Activated CD8-positive, alpha-beta memory T cell treated with anti-CD3 and anti-CD28 coated beads for 36 hours (primary cell): Measurements from ENCODE around the gene UTS2B. TPM values are rescaled to one million over a fixed set of nuclear protein-coding genes. Genes with fewer than 3 reads are reported as not detected.
"Not testable (repeated sequence)": the region's sequence is repeated elsewhere in the genome, so short reads cannot be mapped to it uniquely, and the experiment has no call there.

Source experiments
- CTCF ChIA-PET: fragments of 350-600 bp; sonication (Branson Sonifier 250); formaldehyde crosslinking; loops from one replicate; lab custom pipeline; 2021; ENCODE audit warnings: antibody characterized with exemption; lab: Charles Lee
- POLR2A ChIA-PET: fragments of 350-600 bp; sonication (Branson Sonifier 250); formaldehyde crosslinking; loops from one replicate; lab custom pipeline; 2021; ENCODE audit warnings: antibody characterized with exemption; lab: Charles Lee
- total RNA-seq, 2 experiments: library from RNA; stranded (reverse); gene quantifications; one replicate each; pipeline ENCODE4 v1.2.3, GENCODE V29; 2021

Gene UTS2B
- total RNA-seq, 2 experiments from 2014 or later: not detected

DNA sequence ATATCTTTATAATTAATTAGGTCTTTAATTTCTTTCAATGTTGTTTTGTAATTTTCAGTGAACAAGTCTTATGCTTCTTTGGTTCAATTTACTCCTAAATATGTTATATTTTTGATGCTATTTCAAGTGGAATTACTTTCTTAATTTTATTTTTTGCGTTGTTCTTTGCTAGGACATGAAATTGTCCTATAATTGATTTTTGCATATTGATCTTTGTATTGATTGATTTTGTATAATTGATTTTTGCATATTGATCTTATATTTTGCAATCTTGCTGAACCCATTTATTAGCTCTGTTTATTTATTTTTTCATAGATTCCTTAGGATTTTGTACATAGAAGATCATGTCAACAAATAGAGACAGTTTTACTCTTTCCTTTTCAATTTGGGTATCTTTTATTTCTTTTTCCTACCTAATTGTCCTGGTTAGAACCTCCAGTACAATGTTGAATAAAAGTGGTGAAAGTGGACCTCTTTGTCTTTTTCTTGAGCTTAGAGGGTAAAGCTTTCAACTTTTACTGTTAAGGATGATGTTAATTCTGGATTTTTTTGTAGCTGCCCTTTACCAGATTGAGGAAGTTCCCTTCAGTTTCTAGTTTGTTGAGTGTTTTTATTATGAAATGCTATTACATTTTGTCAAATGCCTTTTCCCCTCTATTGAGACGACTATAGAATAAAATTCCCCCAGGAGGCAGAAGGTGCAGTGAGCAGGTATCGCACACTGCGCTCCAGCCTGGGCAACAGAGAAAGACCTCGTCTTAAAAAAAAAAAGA lies 37.9 kb downstream of the UTS2B start:
- POLR2A ChIA-PET: no interaction called here
- CTCF ChIA-PET: no interaction called here

- CTCF ChIA-PET: no interaction called here
- POLR2A ChIA-PET: no interaction called here
Measured at GRCh38 chr3:191290311-191291025, 39.9 kb downstream of the UTS2B start.

DNA sequence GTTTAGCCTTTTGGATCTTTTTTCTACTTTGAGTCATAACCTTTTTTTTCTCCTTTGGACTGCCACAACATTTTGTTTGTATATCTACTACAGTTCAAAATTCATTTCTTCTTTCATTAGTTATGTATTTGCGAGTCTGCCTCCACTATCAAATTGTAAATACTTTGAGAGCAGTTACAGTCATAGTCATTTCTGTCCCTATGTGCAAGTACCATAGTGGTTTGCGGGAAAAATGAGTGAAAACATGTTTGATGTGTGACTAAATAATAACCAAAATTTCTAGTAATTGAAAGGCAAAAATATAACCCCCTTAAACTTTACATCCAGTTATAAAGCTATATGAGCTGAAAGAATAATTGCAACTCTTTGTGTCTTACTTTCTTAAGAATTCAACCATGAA lies 46.9 kb downstream of the UTS2B start:
- ChIA-PET POLR2A (no interaction called here), CTCF (no interaction called here)

GRCh38 chr3:191282251-191283185 lies 47.8 kb downstream of the UTS2B start:
- ChIA-PET CTCF (no interaction called here), POLR2A (no interaction called here)

DNA sequence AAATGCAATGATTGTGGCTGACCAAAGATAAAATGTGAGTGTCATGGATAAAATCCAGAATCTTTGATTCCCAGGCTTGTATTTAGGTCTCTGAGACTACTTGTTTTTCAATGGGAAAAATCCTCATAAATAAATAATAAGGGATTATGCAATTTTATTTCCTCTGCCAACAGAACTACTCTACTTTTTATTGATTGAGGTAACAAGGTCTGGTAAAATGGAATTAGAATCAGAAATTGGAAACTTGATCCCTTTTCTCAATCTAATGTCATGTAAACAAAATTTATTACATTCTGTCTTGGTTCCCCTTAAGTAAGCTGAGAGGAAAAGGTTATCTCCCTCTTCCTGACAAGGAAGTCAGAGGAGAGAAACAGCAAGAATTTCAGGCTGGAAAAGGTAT lies 49.4 kb downstream of the UTS2B start:
- CTCF ChIA-PET: no interaction called here

GRCh38 chr3:191280111-191280510 lies 50.2 kb downstream of the UTS2B start:
- CTCF ChIA-PET: no interaction called here

More for the DNA sequence above, 49.4 kb downstream of the UTS2B start:
- POLR2A ChIA-PET: no interaction called here

DNA sequence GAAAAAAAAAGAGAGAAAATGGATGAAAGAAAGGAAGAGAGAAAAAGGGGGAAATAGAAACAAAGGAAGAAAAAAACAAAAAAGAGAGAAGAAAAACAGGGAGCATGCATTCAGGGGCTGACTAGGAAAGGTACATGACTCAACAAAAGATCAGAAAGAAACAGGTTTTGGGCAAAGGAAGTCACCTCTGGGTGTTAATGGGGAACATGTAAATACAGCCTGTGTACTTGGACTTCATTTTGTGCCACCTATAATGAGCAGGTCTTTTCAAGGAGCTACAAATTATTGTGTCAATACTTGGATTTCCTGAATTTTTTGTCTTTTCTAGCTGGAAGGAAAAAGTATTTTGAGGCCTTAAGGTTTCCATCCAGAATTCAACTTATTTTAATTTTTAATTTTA lies 54.6 kb downstream of the UTS2B start:
- ChIA-PET POLR2A (no interaction called here), CTCF (no interaction called here)

More at GRCh38 chr3:191280111-191280510, 50.2 kb downstream of the UTS2B start:
- POLR2A ChIA-PET: no interaction called here

GRCh38 chr3:191275244-191275643 lies 55.1 kb downstream of the UTS2B start:
- CTCF ChIA-PET, POLR2A ChIA-PET: not testable (repeated sequence)

GRCh38 chr3:191269289-191270085 lies 60.8 kb downstream of the UTS2B start:
- CTCF ChIA-PET: no interaction called here
- POLR2A ChIA-PET: no interaction called here

- CTCF ChIA-PET: no interaction called here
Measured at GRCh38 chr3:191268737-191269136, 61.6 kb downstream of the UTS2B start.

DNA sequence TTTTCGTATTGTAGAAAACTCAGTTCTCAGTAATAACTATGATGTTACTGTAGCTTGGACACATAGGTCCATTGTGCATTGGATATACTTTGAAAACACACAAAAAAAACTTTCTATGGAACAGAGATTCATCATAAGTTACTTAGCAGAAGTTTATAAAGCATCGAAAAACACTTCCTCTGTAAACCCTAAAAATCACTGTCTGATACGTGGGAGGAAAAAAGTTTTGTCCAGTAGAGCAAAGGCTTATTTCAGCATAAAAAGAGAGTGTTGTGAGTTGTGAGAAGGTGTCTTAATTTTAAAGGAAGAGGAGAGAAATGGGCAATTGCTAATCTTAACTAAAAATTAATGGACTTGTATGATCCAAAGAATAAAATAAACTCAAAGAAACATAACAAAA lies 66.5 kb downstream of the UTS2B start:
- ChIA-PET CTCF (no interaction called here), POLR2A (no interaction called here)

More at GRCh38 chr3:191268737-191269136, 61.6 kb downstream of the UTS2B start:
- POLR2A ChIA-PET: no interaction called here

- POLR2A ChIA-PET: no interaction called here
- CTCF ChIA-PET: no interaction called here
Measured at GRCh38 chr3:191263365-191263764, 67.0 kb downstream of the UTS2B start.

GRCh38 chr3:191262650-191263049 lies 67.7 kb downstream of the UTS2B start:
- POLR2A ChIA-PET: no interaction called here
- CTCF ChIA-PET: no interaction called here

DNA sequence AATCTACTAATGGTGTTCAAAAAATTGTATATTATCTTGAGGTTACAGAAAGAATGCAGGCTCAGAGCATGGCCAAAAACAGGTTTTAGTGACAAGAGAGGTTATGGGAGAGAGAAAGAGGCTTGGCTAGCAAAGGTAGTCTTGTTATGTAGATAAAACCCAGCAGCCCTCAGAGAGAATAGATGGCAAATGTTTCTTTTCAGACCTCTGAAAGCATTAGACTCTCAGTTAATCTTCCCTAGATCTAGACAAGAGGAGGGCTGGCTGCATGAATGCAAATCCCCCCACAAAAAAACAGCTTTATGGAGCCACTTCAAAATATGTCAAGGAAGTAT lies 69.1 kb downstream of the UTS2B start:
- CTCF ChIA-PET: no interaction called here
- POLR2A ChIA-PET: no interaction called here

DNA sequence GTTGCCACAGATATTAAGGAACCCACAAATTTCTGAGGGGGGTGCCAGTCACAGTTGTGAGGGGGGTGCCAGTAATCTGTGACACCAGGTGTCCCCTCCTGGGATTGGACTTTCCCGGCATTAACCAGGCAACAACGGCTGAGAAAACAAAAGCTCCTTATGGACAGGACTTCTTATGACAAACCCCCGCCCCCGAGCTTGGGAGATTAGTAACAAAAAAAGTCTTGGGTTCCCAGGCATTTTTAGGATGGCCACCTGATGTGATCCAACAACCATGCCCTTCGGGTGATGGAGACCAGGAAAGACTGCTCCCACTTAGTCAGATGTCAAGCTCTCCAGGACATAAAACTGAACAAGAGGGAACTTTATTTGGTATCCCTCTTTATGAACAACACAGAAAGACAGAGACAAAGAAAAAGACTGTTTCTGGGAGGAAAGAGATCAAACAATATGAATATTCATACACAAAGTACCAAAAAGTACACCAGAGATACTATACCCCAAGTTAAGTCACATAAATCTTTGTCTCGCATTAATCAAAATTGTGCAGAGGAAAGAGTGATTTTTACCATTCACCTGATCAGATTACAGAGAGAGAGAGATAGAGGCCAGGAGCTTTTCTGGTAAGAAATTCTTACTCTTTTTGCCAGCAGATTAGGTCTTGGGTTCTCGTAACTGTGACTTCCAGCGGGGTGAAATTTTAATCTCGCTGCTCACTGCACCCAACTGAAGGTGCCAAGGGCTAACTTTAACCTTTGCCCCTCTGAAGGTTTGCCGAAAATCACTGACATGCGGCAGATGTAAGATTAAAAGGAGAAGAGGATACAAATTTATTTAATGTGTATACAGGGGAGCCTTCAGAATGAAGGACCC lies 69.7 kb downstream of the UTS2B start:
- POLR2A ChIA-PET: no interaction called here

DNA sequence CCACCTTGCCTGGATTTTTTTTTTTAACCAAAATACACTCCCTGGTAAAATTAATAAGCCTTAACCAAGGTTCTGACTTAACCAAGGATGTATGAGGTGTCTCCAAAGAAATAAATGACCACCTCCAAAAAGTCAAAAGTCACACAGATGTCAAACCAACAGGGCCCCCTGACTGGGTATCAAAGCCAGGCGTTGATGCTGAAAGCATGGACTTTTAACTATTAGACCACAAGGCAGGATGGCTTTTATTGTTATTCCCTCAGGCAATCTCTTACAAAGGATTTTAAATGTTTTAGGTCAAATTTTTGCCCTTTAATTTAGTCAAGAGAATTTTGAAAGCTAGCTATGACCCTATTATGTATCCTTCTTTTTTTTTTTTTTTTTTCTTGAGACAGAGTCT lies 70.8 kb downstream of the UTS2B start:
- ChIA-PET POLR2A (no interaction called here), CTCF (interaction anchor here (0.6 kb wide), 1 partner anchor 751 kb away, joined by 3 read pairs; no protein-coding TSS in a partner anchor)

More for the DNA sequence above, 69.7 kb downstream of the UTS2B start:
- CTCF ChIA-PET: no interaction called here

GRCh38 chr3:191257286-191257685 lies 73.0 kb downstream of the UTS2B start:
- ChIA-PET POLR2A (no interaction called here), CTCF (no interaction called here)

- POLR2A ChIA-PET: no interaction called here
- CTCF ChIA-PET: no interaction called here
Measured at GRCh38 chr3:191256405-191256804, 73.9 kb downstream of the UTS2B start.
